Measurements from ENCODE around the gene CBS.
A peak's percentile ranks its signal among the peaks of the same experiment; 100 is the strongest.
"Not testable (repeated sequence)": the region's sequence is repeated elsewhere in the genome, so short reads cannot be mapped to it uniquely, and the experiment has no call there.

The CBS gene

DNA sequence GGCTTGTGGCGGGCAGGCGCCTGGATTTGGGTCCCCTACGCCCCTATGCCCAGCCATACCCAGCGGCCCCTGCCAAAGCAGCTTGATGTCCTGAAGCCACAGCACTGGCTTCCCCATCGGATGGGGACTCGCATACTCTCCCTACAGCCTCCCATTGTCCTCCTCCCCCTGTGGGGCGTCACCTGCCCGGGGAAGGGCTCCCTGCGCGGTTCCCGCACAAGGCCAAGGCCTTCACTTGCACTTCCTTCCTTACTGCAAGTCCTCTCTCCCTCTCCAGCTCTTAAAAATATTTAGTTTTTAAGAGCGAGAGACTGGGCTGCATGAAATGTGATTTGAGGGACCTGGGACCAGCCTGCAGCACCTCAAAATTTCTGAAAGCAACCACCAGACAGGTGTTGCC is 8.9 kb downstream of the CBS start:
- DNase-seq = not testable (repeated sequence)

DNA sequence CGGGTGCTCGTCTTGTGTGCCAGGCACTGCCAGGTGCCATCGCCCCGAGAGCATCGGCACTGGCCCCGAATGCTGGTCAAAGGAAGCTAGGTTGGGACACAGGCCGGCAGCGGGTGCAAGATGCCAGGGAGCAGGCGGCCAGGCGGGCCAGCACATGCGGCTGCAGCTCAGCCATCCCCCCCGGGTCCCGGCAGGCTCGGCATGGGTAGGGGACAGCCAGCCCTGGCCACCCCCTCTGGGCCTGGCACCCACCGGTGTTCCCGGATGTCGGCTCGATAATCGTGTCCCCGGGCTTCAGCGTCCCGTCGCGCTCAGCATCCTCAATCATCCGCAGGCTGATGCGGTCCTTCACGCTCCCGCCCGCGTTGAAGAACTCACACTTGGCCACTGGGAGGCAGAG is 9.6 kb downstream of the CBS start:
- DNase-seq = not testable (repeated sequence)

DNA sequence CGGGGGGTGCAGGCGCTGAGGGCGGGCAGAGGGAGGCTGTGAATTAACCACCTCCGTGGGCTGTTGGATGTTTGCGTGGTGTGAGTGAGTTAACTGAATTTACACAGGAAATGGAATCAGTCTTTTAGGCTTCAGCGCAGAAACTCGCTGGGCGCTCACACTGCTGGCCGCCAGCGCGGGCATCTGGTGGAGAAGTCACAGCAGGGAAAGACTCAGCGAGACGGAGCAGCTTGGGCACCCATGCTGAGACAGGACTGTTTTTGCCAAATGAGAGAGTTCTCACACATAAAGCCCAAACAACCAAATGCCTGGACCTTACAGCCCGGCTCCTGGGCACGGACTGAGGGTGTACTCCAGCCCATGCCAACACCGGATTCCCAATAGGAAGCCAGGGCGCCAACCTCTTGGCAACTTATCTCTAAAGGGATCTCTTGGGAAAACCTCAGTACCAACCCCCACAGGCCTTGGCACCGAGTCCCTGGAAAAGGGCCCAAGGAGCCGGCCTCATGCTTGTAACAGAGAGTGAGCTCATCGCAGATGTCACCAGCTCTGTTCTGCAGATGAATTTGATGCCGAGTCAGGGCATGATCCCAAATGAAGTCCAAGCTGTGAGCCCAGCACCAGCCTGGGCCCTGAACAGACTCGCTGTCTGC is 11.2 kb downstream of the CBS start:
- not testable (repeated sequence) for DNase-seq

DNA sequence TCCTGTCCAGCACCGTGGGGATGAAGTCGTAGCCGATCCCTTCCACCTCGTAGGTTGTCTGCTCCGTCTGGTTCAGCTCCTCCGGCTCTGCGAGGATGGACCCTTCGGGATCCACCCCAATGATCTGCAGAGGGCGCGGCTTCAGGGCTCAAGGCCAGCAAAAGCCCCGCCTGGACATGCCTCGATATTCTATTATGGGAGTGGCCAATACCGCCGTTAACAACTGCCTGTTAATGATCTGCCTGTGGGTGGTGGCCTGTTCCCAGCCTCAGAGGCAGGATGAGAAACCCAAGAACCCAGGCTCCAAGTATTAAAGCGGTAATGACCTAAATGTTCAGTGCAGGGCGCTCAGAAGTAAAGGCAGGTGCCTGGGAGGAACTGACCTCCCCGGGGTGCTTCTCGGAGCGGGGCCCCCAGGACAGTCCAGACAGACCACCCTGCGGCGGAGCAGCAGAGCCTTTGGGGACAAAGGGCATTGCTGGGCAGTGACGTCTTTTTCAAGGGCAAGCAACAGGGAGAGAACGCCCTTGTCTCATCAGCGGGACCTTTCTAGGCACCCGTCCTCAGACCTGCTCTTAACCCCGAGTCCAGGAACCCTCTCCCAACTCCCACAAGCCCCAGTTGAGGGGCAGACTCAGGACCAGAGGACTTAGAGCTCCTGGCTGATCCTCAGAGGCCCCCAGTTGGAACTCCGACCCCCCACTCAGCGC is 12.5 kb downstream of the CBS start:
- not testable (repeated sequence) for DNase-seq

DNA sequence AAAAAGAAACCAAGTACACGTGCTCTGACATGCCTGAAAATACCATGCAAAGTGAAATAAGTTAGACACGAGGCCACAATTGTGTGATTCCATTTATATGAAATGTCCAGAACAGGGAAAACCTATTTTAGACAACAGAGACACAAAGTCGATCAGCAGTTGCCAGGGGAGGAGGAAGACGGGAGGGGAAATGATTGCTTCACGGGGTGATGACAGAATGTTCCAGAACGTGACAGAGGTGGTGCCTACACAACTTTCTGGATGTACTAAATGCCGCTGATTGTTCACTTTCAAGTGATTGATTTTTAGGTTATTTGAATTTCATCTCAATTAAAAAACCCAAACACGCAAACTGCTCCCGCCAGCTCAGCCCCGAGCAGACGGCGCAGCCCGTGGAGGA is 22.5 kb downstream of the CBS start:
- DNase-seq = not testable (repeated sequence)

DNA sequence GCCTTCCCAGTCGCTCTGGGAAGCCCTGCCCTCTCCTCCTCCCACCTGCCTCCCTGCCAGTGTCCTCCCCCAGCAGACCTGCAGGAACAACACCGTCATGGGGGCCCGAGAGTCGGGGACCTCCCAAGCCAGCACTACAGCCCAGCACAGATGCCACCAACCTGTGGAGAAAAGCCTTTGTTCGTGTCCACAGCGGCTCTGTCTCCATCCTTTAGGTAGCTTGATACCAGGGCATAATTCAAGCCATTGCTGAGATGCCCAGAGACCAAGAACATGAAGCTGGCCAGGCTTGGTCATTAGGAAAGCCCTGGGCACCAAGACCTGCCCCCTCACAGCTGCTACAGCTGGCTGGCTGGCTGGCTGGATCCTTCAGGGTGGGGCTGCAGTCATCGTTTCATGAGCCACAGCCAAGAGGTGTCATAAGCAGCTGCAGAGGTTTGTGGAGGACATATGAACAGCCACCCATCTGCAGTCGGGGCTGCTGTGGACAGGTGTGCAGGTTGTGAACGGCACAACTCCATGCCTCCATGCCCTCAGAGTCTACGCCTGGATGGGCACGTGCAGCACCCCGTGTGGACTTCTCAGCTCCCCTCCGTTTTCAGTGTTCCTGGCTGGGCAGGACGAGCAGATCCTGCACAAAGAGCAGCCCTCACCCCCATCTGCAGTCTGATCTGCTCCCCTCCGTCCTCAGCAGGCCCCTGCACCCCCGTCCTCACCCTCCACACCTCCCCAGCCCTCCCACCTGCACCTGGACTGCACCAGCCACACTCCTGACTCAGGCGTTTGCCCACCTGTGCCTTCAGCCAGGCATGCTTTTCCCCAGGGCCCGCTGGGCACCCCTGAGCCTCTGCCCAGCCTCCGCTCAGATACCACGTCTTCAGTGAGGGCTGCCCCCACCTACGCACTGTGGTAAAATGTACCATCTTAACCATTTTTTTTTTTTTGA is 29.5 kb downstream of the CBS start:
- peak; percentile 22 for DNase-seq

DNA sequence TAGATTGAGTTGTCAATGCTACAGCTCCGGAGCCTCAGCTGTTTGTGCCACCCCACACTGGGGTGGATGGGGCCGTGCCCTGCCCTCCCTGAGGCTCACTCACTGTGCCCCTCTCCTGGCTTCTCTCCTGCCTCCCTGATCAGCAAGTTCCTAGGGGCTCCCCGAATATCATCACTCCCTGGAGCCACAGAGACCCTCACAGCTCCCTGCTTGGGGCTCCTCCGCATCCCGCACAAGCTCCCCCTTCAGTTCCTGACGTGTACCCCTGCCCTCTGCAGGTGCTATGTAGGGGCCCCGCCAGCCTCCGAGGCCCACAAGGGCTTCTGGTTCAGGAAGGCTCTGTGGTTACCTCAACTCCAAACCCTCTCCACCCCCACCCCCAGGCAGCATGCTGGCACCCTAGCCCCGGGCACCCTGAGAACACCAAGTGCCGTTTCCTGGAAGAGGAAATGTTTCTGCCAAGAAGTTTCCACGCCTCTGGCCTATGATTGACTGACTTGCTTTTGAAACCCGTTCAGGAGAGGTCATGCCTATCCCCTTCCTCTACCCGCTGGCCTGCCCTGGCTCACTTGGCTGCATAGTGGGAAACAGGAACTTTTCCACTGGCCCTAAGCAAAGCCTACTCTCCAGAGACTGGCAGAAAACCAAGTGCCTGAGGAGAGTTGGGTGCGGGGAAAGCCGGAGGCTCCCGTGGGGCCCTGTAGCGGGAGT is 30.3 kb downstream of the CBS start:
- DNase-seq = not testable (repeated sequence)

DNA sequence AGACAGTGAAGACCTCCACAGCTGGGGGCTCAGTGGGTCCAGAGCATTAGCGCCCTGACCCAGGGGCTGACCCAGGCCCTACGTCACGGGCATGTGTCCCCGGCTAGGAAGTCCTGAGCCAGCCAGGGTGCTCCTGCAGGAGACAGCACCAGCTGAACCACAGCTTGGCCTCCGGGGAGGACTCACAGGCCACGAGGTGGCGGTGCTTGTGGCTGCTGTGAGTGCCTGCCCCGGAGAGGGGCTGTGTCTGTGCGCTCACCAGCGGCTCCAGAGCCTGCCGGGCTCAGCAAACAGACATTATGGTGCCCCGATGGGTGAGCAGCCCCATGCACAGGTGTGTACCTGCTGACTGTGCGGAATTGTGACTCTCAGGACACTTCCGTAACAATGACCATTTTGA is 31.1 kb downstream of the CBS start:
- DNase-seq = not testable (repeated sequence)

DNA sequence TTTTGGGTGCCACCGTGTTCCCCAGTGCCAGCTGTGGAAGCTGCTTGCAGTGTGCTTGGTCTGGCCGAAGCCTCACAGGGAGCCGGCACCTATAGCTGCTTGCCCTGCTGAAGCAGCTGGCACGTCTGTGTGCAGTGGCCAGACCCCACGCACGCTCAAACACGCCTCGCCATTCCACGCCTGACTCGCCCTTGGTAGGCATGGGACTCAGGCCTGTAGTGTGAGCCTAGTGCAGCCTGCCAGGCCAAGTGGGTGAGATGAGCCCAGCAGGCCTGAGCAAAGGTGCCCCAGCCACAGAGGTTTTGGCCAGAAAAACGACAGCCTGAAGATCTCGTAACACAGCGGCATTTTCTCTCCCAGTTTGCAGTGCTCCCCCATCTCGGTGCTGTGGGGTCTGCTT is 32.3 kb downstream of the CBS start:
- not testable (repeated sequence) for DNase-seq

DNA sequence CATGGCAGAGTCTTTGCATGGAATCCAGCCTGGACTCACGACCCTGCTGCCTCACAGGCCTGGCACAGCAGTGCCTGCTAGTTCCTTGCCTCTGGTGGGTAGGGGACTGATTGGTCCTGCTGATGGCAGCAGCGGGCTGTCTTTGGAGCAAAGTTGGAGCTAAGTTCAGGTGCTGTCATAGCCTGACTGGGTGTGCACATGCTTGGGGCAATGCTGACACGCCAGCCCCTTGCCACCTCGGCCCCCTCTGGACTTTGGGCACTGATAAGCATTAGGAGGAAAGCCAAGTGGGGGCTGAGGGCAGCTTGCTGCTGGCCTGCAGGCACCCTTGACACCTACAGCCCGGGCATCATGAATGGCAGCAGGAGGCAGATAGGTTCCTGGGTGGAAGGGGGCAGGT is 33.5 kb downstream of the CBS start:
- DNase-seq = not testable (repeated sequence)

DNA sequence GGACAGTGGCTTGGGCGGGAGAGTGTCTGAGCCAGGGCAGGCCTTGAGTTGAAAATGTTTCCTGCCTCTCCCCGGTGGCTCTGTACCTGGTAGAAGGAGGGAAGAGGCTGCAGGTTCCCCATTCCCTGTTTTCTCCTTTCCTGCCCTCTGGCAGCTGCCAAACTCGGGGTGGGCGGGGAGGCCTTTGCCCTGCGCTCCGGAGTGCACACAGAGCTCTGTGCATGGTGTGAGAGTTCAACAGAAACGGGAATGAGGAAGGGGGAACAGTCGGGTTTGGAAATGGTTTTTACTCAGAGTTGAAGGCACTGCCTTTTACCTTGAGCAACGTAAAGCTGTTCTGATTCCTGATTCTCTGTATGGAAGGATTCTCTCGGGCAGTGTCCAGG is 37.0 kb downstream of the CBS start:
- DNase-seq = not testable (repeated sequence)

DNA sequence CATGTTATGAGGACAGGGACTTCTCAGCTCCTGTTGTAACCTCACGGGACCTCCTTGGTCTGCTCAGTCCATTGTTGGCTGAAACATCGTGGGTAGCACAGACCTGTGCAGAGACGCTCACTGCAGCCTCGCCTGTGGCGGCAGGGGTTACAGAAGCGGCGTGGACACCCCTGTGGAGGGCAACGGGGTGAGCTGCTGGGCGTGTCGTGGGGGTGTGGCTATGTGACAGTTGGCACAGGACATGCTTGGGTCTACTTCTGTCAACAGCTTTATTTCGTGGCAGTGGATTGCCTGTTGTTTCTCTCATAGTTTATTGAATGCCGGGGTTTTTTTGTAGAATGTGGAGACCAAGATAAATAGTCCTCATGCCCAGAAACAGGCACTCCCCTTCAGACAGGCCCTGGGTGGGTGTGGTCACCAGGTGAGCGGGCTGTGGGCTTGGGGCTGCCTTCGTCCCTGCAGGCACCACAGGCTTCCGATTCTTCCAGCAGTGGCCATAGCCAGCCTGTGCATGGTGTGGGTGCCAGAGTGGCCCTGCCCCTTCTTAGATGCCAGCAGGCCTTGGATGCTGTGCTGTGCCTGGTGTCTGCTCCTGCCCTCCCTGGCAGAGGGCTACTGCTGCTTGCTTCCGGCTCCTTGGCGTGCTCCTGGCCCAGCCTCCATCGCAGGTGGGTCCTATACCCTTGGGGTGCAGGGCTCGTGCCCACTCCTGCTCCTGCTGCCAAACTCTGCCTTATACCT is 37.5 kb downstream of the CBS start:
- not testable (repeated sequence) for DNase-seq

DNA sequence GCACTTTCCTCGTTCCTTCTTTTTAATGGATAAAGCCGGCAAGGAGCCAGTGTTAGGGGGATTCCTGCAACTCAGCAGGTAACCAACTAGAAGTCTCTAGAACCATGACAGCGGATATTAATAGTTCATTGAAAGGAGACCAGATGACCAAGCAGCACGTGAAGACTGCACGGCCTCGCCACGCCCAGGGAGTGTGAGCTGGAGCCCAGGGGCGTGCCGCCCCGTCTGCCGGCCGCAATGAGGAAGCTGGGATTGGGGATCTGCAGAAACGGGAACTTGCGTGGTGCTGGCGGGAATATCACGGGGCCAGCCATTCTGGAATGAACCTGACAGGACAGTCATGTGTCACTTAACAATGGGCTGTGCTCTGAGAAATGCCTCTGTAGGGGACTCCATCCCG is 38.7 kb downstream of the CBS start:
- DNase-seq = not testable (repeated sequence)

DNA sequence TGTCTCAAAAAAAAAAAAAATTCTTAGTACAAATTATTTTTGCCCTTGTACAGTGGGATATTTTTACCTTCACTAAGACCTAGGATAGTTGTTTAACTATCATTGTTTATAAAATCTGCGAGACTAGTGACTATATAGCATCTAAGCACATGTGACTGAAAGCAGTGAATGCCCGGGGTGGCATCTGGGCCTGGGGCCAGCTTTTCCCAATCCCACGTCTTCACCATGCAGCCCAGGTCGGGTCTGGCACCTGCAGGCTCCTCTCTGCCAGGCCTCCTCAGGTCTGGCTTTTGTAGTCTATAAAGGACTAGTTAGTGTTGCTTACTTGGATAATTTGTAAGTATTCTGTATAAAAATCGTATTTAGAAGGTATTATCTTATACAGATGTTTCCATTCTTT is 40.8 kb downstream of the CBS start:
- DNase-seq = no peak

DNA sequence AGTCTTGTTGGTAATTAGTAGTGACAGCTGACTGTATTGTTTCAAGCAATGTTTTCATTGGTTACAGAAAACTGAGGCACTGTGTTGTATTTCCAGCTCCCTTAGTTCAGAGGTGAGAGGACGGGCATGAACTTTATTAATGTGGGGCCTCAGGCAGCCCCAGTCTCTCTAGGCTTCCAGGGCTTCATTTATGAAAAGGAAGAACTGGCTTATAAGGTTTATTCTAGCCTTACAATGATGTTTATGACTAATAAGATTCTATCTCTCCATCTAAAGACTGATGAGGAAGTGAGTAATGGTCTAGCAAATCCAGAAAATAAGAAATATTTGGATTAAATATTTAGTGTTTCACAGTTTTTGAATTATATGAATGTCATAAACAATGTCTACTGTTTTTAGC is 41.5 kb downstream of the CBS start:
- no peak for DNase-seq

DNA sequence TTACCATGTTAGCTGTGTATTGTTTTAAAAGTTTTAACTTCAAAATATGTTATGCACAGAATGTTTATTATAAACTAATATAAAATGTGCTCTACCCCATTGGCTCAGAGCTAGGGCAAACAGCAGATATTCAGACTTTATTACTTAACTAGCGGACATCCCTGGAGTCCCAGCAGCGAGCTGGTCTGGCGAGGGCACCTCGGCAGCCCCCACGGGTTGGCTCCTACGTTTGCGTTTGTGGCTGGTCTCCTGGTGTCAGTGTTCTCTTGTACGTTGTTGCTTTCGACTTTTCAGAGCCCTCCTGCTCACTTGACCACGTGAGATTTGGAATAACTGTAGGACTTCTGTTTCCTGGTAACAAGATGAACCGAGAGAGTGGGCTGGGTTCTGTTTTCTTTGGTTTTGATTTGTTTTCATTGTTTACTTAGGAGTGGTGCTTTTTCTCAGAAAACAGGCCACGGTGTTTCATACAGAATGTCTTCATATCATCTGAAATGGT is 44.5 kb downstream of the CBS start:
- no peak for DNase-seq

DNA sequence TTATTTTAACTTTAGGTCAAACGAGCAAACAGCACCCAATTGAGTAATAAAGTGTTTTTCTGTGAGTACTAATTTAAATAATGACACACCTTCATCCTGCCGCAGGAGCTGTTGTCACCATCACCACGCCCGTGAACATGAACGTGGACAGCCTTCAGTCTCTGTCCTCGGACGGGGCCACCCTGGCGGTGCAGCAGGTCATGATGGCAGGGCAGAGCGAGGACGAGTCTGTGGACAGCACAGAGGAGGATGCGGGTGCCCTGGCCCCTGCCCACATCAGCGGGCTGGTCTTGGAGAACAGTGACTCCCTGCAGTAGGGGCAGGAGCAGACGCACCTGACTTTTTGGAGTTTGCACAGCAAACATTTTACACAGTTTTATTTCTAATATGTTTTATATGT is 45.9 kb downstream of the CBS start:
- DNase-seq = no peak

DNA sequence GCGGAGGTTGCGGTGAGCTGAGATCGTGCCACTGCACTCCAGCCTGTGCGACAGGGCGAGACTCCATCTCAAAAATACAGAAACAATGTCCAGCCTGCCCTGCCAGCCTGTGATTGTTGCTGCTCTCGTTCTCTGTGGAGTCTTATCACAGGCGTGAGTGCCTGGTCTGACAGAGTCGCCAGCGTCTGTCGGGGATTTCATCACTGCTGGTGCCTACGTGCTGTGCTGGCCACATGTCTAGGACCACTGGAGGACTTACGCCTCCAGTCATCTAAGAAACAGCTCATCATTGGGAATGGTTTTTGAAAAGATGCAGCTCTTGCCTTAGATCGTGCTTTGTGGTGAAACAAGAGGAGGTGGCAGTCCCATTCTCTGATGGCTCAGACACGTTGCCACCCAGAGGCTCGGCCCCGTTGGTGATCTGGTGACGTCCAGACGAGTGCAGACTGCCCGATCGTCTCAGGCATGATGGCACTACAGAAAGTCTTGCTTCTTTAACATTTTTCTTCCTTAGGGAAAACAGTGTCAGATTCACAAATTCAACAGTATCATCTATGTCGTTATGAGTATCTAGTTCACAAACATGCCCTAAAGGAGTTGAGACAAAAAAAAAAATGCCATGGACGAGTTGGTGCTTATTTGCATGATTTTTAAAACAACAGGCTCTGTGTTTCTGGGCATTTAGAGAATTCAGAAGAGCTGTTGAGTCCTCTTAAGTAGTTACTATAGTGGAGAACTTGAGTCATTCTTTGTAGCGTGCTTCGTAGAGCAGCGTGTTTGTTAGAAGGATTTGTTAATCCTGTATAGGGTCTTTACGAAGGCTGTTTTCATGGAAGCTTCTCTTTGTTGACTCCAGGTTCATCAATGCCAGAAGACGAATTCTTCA is 47.5 kb downstream of the CBS start:
- no peak for DNase-seq

DNA sequence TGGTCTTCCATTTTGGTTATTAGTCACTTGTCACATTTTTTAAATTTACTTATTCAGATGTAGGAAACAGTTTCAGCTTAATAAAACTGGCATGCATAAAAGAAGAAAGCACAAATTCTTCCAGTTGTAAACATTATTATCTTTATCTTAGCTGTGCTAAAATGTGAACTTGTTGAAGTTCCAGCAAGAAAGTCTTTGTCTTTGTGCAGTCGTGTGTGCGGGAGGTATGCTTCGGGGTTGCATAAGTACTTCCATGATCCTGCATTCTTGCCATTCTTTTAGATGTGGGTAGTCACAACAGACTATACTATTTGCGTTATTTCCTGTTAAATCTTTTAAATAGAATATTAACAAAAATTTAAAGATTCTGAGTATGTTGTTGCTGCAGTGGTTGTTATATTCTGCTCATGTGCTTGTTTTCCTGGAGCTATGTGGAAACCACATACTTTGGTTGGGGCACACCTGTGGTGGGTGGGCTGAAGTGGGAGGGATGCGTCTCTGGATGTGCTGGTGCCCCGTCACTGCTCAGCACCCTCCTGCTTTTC is 49.9 kb downstream of the CBS start:
- DNase-seq = no peak

DNA sequence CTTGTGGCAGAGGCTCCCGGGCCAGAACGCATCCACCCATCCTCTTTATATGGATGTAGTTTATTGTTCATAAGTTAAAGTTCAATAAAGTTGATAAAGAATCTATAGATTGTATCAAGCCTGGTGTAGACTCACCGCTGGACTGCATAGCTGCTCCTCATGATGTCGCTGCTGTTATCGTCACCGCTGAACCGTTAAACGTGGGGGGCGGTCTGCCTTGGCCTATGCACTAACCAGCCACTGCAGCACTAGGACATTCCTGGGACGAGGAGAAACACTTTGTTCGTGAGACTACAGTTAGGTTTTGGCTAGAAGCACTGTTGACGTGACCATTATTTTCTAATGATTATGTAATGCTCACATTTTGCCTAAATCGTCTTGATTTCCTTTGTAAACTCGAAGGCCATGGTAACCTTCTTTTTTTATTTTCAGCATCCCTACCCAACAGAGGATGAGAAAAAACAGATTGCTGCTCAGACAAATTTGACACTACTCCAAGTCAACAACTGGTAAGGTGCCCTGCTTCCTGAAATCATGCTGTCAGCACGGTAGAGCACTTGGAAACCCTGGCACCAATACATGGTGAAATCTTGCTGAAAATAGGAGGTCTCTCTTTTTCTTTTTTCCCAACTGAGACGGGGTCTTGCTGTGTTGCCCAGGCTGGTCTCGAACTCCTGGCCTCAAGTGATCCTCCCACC is 51.0 kb downstream of the CBS start:
- DNase-seq = no peak

All from DMS79 treated with DMSO at 0.1 percent for 48 hours (cell line).